Putamen (tissue), 1 donor: Measurements from ENCODE around the gene COL16A1.

ENCODE experiments used
- DNase-seq: peaks from one replicate; pipeline ENCODE4 v3.0.0-alpha.2; 2016; ENCODE audit warnings: low spot score

The COL16A1 gene

GRCh38 chr1:31687601-31688000 is 16.2 kb downstream of the COL16A1 start:
- no peak for DNase-seq

- DNase-seq, result no peak
Measured at GRCh38 chr1:31685795-31686194, 18.0 kb downstream of the COL16A1 start.

- no peak for DNase-seq
Measured at GRCh38 chr1:31683997-31684396, 19.8 kb downstream of the COL16A1 start.

GRCh38 chr1:31681415-31681814 is 22.4 kb downstream of the COL16A1 start:
- no peak for DNase-seq

GRCh38 chr1:31679676-31680230 is 24.1 kb downstream of the COL16A1 start:
- no peak for DNase-seq

- no peak for DNase-seq
Measured at GRCh38 chr1:31679091-31679490, 24.7 kb downstream of the COL16A1 start.

- no peak for DNase-seq
Measured at GRCh38 chr1:31678681-31679080, 25.1 kb downstream of the COL16A1 start.

- DNase-seq, result no peak
Measured at GRCh38 chr1:31677949-31678348, 25.9 kb downstream of the COL16A1 start.

- no peak for DNase-seq
Measured at GRCh38 chr1:31677401-31677800, 26.4 kb downstream of the COL16A1 start.

GRCh38 chr1:31675756-31676155 is 28.1 kb downstream of the COL16A1 start:
- DNase-seq, result no peak

- no peak for DNase-seq
Measured at GRCh38 chr1:31675161-31675560, 28.7 kb downstream of the COL16A1 start.

- DNase-seq, result no peak
Measured at GRCh38 chr1:31674626-31675025, 29.2 kb downstream of the COL16A1 start.

GRCh38 chr1:31673433-31673832 is 30.4 kb downstream of the COL16A1 start:
- DNase-seq, result no peak

- DNase-seq, result no peak
Measured at GRCh38 chr1:31672986-31673385, 30.8 kb downstream of the COL16A1 start.

- DNase-seq, result no peak
Measured at GRCh38 chr1:31671561-31672201, 32.1 kb downstream of the COL16A1 start.

- DNase-seq, result no peak
Measured at GRCh38 chr1:31671147-31671546, 32.7 kb downstream of the COL16A1 start.

GRCh38 chr1:31670593-31670964 is 33.2 kb downstream of the COL16A1 start:
- DNase-seq, result no peak

- DNase-seq, result peak; percentile 65
Measured at GRCh38 chr1:31669786-31670592, 33.8 kb downstream of the COL16A1 start.

GRCh38 chr1:31669433-31669785 is 34.4 kb downstream of the COL16A1 start:
- no peak for DNase-seq

GRCh38 chr1:31668303-31668883 is 35.4 kb downstream of the COL16A1 start:
- DNase-seq, result no peak

GRCh38 chr1:31667065-31667785 is 36.6 kb downstream of the COL16A1 start:
- DNase-seq, result no peak

GRCh38 chr1:31666263-31666963 is 37.4 kb downstream of the COL16A1 start:
- peak; percentile 66 for DNase-seq
